ENCODE measurements around the gene ZEB1. TPM values are rescaled to one million over a fixed set of nuclear protein-coding genes. Genes with fewer than 3 reads are reported as not detected.

The ZEB1 gene
- total and polyA plus RNA-seq, 2 of the 4 experiments (the other 2 are of a cell fraction) = 23.7 to 108 TPM

- peaks cover 5% of the 10 kb centered on the region for H3K9me1 ChIP-seq (ENCODE audit: insufficient read depth, low read length)
- H2BK120ac ChIP-seq (ENCODE audit: low read depth, low read length) = no peak overlapping the region
- H4K5ac ChIP-seq (ENCODE audit: low read depth, low read length) = no peak overlapping the region
- H3K14ac ChIP-seq (replicated peaks; ENCODE audit: low read depth, low read length) = no peak overlapping the region
- DNase-seq (peak; percentile 8), ATAC-seq (ENCODE audit: low read depth) (peak; percentile 65; the same call in 1 of the 2 replicates)
- peak overlapping the region; percentile 33; the same call in 1 of the 2 replicates for H3K4me2 ChIP-seq (ENCODE audit: low read depth, low read length)
- no peak overlapping the region for H4K91ac ChIP-seq (ENCODE audit: insufficient read depth, low read depth, low read length)
- H4K20me1 ChIP-seq (ENCODE audit: insufficient read depth, low read length) = peaks cover 47% of the 10 kb centered on the region
- ChIA-PET CTCF (no interaction called here), POLR2A (ENCODE audit: unreplicated experiment) (no interaction called here)
- no peak overlapping the region for H3K9ac ChIP-seq (ENCODE audit: low read depth, low read length)
- intact Hi-C loops (cut with micrococcal nuclease) = no loop called here
- H2AK9ac ChIP-seq (replicated peaks; ENCODE audit: low read depth, low read length, poor library complexity) = no peak overlapping the region
- H3K23ac ChIP-seq (ENCODE audit: low read depth, low read length) = no peak overlapping the region
- H3K56ac ChIP-seq (ENCODE audit: extremely low read depth, insufficient read depth, low read length) = no peak overlapping the region
- H3K18ac ChIP-seq (ENCODE audit: low read depth, low read length) = no peak overlapping the region
- H2AFZ ChIP-seq (replicated peaks; ENCODE audit: low read length, poor library complexity) = no peak overlapping the region
- H3K4me3 ChIP-seq (ENCODE audit: insufficient read depth, low read depth, low read length) = no peak overlapping the region
- TF ChIP-seq RAD21 (IDR thresholded peaks at IDR 0.05; ENCODE audit: low read length) = no peak
- TF ChIP-seq NFE2L2 (IDR thresholded peaks at IDR 0.05; ENCODE audit: low read depth, low read length) = no peak
- TF ChIP-seq CHD1 (IDR thresholded peaks at IDR 0.05; ENCODE audit: low read depth, low read length) = no peak
- no peak for TF ChIP-seq MXI1 (IDR thresholded peaks at IDR 0.05; ENCODE audit: borderline replicate concordance, low read depth, low read length)
- no peak for TF ChIP-seq BHLHE40 (IDR thresholded peaks at IDR 0.05; ENCODE audit: low read depth, low read length)
- no peak for TF ChIP-seq CTCF (conservative IDR thresholded peaks at IDR 0.05; ENCODE audit: low read depth, low read length)
- TF ChIP-seq ELK1 (IDR thresholded peaks at IDR 0.05; ENCODE audit: borderline replicate concordance, low read depth, low read length) = no peak
- no peak for TF ChIP-seq SMC3 (IDR thresholded peaks at IDR 0.05; ENCODE audit: low read depth, low read length)
- TF ChIP-seq RFX5 (IDR thresholded peaks at IDR 0.05; ENCODE audit: low read depth, low read length) = no peak
- no peak for TF ChIP-seq RCOR1 (IDR thresholded peaks at IDR 0.05; ENCODE audit: insufficient replicate concordance, low read length)
- no peak for TF ChIP-seq MAFK (IDR thresholded peaks at IDR 0.05; ENCODE audit: low read depth, low read length)
- TF ChIP-seq CEBPB (IDR thresholded peaks at IDR 0.05; ENCODE audit: low read depth, low read length) = no peak
- TF ChIP-seq USF2 (IDR thresholded peaks at IDR 0.05; ENCODE audit: low read depth, low read length) = no peak
- no peak for TF ChIP-seq MAZ (IDR thresholded peaks at IDR 0.05; ENCODE audit: borderline replicate concordance, low read depth, low read length)
- no peak for TF ChIP-seq POLR2A (IDR thresholded peaks at IDR 0.05; ENCODE audit: low read depth, low read length)
- H3K79me1 ChIP-seq (ENCODE audit: low read depth in 1 of 2, low read length in 2 of 2) = peaks cover 20 to 41% of the 10 kb centered on the region in 2 experiments
- no peaks in the 10 kb centered on the region for H3K27me3 ChIP-seq (ENCODE audit: control insufficient read depth, insufficient read depth, low read length)
- H2AK5ac ChIP-seq (ENCODE audit: low read depth, low read length) = no peak overlapping the region
- no peak overlapping the region for H3K27ac ChIP-seq (ENCODE audit: insufficient read depth, low read length)
- WGBS, 2 experiments (ENCODE audit: extremely low coverage in 2 of 2, insufficient read length in 1 of 2) = no CpG with 5 or more reads among the region's 1 CpG
- H3K4me1 ChIP-seq (ENCODE audit: control insufficient read depth, insufficient read depth, low read length) = peaks cover 2% of the 10 kb centered on the region; the same call in 1 of the 2 replicates
- no peaks in the 10 kb centered on the region for H3K9me3 ChIP-seq (ENCODE audit: control insufficient read depth, insufficient read depth, low read length)
- no peak overlapping the region for H2BK20ac ChIP-seq (ENCODE audit: low read depth, low read length)
- no peak overlapping the region for H3K4ac ChIP-seq (ENCODE audit: low read depth, low read length)
- dilution Hi-C loops (cut with HindIII; ENCODE audit: low sequenced_read_pairs, unreplicated experiment) = no loop called here
- in situ Hi-C loops (cut with MboI; ENCODE audit: low sequenced_read_pairs) = no loop called here
- peaks cover 5% of the 10 kb centered on the region for H3K36me3 ChIP-seq (ENCODE audit: control insufficient read depth, insufficient read depth, low read length)
- BruUV-seq (replicated peaks) = no TSS peak
- H2BK5ac ChIP-seq (ENCODE audit: low read depth, low read length, poor library complexity, severe bottlenecking) = peak overlapping the region; percentile 45
- no peak overlapping the region for H4K8ac ChIP-seq (ENCODE audit: low read depth in 2 of 2, low read length in 2 of 2)
- no peak overlapping the region for H2BK15ac ChIP-seq (ENCODE audit: low read depth, low read length)
These were observed 138.8 kb downstream of the ZEB1 start for GRCh38 chr10:31457858-31458257.
